ENCODE data around the gene ZNF618.

ZNF618 gene

DNA sequence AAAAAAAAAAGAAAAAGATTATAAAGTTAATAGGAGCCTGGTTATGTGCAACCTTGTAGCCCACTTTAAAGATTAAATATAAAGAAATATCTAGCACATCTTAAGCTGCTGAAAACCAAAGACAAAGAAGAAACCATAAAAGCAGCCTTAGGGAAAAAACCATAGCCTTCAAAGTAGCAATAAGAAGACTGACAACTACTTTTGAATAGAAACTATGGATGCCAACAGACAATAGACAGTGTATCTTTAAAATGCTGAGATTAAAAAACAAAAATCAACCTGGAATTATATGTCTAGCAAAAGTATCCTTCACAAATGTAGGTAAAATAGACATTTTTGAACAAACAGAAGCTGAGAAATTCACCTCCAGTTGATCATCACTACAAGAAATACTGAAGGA lies 226.4 kb downstream of the ZNF618 start:
- no peak overlapping the region for H3K4me2 ChIP-seq (ENCODE audit: insufficient read depth, low read length)
- H2AFZ ChIP-seq (ENCODE audit: low read depth, low read length) = no peak overlapping the region
- ATAC-seq (ENCODE audit: insufficient read depth, low read depth) (no peak), DNase-seq (no peak)
- no peaks in the 10 kb centered on the region for H3K4me1 ChIP-seq (ENCODE audit: insufficient read depth, low read length)
- H3K27ac ChIP-seq (ENCODE audit: low read length) = no peak overlapping the region
- no peak overlapping the region for H3K9ac ChIP-seq (ENCODE audit: low read depth, low read length)
- H3K79me2 ChIP-seq (ENCODE audit: insufficient read depth, low read length) = no peaks in the 10 kb centered on the region
- no peaks in the 10 kb centered on the region for H3K27me3 ChIP-seq (ENCODE audit: insufficient read depth, low read length, poor library complexity)
- no peaks in the 10 kb centered on the region for H4K20me1 ChIP-seq (ENCODE audit: insufficient read depth, low read length)
- H3K4me3 ChIP-seq (ENCODE audit: low read depth in 1 of 2, low read length in 2 of 2) = no peak overlapping the region
- no peaks in the 10 kb centered on the region for H3K36me3 ChIP-seq (ENCODE audit: insufficient read depth, low read length)
- no peaks in the 10 kb centered on the region for H3K9me3 ChIP-seq (ENCODE audit: insufficient read depth, low read length, severe bottlenecking)
- TF ChIP-seq, protein P1, sequence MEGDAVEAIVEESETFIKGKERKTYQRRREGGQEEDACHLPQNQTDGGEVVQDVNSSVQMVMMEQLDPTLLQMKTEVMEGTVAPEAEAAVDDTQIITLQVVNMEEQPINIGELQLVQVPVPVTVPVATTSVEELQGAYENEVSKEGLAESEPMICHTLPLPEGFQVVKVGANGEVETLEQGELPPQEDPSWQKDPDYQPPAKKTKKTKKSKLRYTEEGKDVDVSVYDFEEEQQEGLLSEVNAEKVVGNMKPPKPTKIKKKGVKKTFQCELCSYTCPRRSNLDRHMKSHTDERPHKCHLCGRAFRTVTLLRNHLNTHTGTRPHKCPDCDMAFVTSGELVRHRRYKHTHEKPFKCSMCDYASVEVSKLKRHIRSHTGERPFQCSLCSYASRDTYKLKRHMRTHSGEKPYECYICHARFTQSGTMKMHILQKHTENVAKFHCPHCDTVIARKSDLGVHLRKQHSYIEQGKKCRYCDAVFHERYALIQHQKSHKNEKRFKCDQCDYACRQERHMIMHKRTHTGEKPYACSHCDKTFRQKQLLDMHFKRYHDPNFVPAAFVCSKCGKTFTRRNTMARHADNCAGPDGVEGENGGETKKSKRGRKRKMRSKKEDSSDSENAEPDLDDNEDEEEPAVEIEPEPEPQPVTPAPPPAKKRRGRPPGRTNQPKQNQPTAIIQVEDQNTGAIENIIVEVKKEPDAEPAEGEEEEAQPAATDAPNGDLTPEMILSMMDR (IDR thresholded peaks at IDR 0.05; ENCODE audit: borderline replicate concordance, extremely low read depth, low read length, poor library complexity, severe bottlenecking) = no peak
- no peak for TF ChIP-seq EZH2 (IDR thresholded peaks at IDR 0.05; ENCODE audit: borderline replicate concordance, low read depth, low read length, severe bottlenecking)

DNA sequence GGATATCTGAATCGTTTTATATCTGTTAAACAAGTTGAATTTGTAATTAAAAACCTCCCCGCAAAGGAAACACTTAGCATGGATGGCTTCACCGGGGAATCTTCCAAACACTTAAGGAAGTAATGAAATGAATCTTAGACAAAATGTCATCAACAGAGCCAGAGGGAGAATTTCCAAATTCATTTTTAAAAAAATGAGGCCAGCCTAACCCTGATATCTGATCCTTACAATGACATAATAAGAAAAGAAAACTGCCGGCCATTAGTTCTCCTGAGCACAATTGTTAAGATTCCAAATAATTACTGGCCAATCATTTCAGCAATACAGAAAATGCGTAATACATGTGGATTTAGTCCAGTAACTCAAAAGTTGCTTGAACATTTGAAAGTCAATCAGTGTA lies 229.1 kb downstream of the ZNF618 start:
- no peak for ATAC-seq (ENCODE audit: insufficient read depth, low read depth)
- no peaks in the 10 kb centered on the region for H3K9me3 ChIP-seq (ENCODE audit: insufficient read depth, low read length, severe bottlenecking)

More for the DNA sequence above, 229.1 kb downstream of the ZNF618 start:
- Histone ChIP-seq H4K20me1 (ENCODE audit: insufficient read depth, low read length) (no peaks in the 10 kb centered on the region), H3K79me2 (ENCODE audit: insufficient read depth, low read length) (no peaks in the 10 kb centered on the region), H3K27ac (ENCODE audit: low read length) (no peak overlapping the region), H3K4me2 (ENCODE audit: insufficient read depth, low read length) (no peak overlapping the region), H3K27me3 (ENCODE audit: insufficient read depth, low read length, poor library complexity) (no peaks in the 10 kb centered on the region), H2AFZ (ENCODE audit: low read depth, low read length) (no peak overlapping the region), H3K4me1 (ENCODE audit: insufficient read depth, low read length) (no peaks in the 10 kb centered on the region), H3K36me3 (ENCODE audit: insufficient read depth, low read length) (no peaks in the 10 kb centered on the region), H3K4me3 (ENCODE audit: low read depth in 1 of 2, low read length in 2 of 2) (no peak overlapping the region), H3K9ac (ENCODE audit: low read depth, low read length) (no peak overlapping the region)
- DNase-seq = no peak
- TF ChIP-seq EZH2 (IDR thresholded peaks at IDR 0.05; ENCODE audit: borderline replicate concordance, low read depth, low read length, severe bottlenecking) = no peak
- TF ChIP-seq, protein P1 (IDR thresholded peaks at IDR 0.05; ENCODE audit: borderline replicate concordance, extremely low read depth, low read length, poor library complexity, severe bottlenecking) = no peak
